Peyer's patch (tissue), 4 donors: Measurements from ENCODE around the gene SEMA3A.

Experiments
- POLR2A ChIP-seq, 2 donors: fragments of 450-650 bp; IDR thresholded peaks; one replicate each; pipeline ENCODE4 v1.5.1; 2017; ENCODE audit warnings: antibody characterized with exemption in 2 of 2, mild to moderate bottlenecking in 2 of 2, moderate library complexity in 2 of 2
- TF ChIP-seq, protein P1 (sequence below), 6 experiments: fragments of 450-650 bp in 4 of 6; fragments of 200-600 bp in 2 of 6; sonication (generic) in 1 of 6; IDR thresholded peaks; one replicate each; pipeline ENCODE4 v1.5.1; 2017 to 2019; ENCODE audit warnings: antibody characterized with exemption in 6 of 6, mild to moderate bottlenecking in 3 of 6, moderate library complexity in 1 of 6

- TF ChIP-seq, protein P1, sequence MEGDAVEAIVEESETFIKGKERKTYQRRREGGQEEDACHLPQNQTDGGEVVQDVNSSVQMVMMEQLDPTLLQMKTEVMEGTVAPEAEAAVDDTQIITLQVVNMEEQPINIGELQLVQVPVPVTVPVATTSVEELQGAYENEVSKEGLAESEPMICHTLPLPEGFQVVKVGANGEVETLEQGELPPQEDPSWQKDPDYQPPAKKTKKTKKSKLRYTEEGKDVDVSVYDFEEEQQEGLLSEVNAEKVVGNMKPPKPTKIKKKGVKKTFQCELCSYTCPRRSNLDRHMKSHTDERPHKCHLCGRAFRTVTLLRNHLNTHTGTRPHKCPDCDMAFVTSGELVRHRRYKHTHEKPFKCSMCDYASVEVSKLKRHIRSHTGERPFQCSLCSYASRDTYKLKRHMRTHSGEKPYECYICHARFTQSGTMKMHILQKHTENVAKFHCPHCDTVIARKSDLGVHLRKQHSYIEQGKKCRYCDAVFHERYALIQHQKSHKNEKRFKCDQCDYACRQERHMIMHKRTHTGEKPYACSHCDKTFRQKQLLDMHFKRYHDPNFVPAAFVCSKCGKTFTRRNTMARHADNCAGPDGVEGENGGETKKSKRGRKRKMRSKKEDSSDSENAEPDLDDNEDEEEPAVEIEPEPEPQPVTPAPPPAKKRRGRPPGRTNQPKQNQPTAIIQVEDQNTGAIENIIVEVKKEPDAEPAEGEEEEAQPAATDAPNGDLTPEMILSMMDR (IDR thresholded peaks at IDR 0.05), result no peak
- TF ChIP-seq POLR2A (IDR thresholded peaks at IDR 0.05), result no peak
Observed at GRCh38 chr7:84210301-84210700, 15.7 kb upstream of the SEMA3A start.
